Epidermal melanocyte (primary cell): ENCODE data around the gene E2F2.
A peak's percentile ranks its signal among the peaks of the same experiment; 100 is the strongest.

Experiments
- DNase-seq: peaks from one replicate; pipeline ENCODE4 v3.0.0; 2011; ENCODE audit warnings: low spot score; ENCODE audit not compliant: insufficient read length

E2F2 gene, protein sequence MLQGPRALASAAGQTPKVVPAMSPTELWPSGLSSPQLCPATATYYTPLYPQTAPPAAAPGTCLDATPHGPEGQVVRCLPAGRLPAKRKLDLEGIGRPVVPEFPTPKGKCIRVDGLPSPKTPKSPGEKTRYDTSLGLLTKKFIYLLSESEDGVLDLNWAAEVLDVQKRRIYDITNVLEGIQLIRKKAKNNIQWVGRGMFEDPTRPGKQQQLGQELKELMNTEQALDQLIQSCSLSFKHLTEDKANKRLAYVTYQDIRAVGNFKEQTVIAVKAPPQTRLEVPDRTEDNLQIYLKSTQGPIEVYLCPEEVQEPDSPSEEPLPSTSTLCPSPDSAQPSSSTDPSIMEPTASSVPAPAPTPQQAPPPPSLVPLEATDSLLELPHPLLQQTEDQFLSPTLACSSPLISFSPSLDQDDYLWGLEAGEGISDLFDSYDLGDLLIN

DNA sequence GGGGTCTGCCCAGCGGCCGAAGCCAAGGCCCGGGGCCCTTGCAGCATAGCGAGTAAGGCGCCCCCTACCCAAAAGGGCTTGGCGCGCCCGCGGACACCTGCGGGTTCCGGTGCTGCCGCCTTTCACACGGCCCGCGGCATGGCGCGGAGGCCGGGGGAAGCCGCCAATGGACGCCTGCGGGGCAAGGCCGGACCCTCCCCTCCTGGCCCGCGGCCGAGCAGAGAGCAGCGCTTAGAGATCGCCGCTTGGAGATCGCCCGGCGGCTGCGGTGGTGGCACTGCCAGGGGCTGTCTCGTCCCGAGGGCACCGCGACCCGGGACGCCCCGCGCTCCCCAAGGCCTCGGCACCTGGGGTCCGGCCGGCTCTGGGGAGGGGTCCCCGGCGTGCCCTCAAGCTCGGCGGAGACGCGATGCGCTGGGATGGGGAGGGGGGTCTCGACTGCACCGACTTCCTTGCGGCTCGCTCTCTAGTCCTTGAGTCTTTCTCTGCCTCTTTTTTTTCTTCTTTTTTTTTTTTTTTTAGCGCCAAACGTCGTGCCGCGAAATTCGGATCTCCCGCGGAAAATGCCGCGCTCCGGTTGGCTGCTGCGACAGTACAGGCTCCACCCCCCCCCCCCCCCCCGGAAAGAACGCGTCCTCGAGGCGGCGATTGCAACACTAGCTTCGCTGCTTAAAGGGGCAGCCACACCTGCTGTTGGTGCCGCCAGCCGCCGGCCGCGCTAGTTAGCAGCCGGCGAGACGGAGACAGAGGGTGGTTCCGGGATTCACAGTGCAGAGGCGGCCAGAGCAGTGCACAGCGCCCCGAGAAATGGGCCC, at the start of gene E2F2:
E2F2 (minus strand) TSS at position 487 of the 815 bp plus-strand sequence; CDS start at position 47, 440 bp downstream.
- peak; percentile 92 for DNase-seq

DNA sequence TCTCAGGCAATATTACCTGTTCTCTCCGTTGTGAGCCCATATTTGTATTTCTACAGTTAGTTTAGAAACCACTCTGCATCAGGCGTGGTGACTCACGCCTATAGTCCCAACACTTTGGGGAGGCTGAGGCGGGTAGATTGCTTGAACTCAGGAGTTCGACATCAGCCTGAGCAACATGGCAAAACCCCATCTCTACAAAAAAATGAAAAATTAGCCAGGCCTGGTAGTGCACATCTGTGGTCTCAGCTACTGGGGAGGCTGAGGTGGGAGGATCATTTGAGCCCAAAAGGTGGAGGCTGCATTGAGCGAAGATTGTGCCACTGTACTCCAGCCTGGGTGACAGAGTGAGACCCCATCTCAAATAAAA, 47.9 kb upstream of the E2F2 start:
- no peak for DNase-seq

DNA sequence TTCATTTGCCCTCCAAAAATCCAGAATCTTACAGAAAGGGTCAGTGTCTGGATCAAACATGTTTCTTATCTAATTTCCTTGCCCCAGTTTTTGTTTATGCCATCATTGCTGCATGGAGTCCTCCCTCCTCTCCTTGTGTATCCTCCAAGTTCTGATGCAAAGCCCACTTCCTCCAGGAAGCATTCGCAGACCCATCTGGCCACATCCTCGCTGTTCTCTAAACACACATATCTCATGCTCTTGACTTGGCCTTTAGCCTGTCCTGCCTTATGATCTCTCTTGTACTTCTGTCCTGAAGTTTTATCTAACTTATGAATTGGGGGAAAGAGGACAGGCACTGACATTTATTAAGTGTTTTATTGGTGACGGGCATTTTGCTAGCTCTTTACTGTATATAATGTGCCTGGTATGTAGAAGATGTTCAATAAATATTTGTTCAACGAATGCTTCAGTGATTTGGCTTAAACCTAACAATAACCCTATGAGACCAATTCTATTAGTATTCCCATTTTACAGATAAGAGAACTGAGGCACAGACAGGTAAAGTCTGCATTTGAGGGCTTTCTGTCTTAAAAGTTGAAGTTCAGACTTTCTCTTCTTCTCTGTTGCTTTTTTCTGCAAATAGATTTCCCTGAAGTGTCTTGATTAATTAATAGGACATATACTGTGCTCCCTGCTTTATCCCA, 47.4 kb upstream of the E2F2 start:
- no peak for DNase-seq

DNA sequence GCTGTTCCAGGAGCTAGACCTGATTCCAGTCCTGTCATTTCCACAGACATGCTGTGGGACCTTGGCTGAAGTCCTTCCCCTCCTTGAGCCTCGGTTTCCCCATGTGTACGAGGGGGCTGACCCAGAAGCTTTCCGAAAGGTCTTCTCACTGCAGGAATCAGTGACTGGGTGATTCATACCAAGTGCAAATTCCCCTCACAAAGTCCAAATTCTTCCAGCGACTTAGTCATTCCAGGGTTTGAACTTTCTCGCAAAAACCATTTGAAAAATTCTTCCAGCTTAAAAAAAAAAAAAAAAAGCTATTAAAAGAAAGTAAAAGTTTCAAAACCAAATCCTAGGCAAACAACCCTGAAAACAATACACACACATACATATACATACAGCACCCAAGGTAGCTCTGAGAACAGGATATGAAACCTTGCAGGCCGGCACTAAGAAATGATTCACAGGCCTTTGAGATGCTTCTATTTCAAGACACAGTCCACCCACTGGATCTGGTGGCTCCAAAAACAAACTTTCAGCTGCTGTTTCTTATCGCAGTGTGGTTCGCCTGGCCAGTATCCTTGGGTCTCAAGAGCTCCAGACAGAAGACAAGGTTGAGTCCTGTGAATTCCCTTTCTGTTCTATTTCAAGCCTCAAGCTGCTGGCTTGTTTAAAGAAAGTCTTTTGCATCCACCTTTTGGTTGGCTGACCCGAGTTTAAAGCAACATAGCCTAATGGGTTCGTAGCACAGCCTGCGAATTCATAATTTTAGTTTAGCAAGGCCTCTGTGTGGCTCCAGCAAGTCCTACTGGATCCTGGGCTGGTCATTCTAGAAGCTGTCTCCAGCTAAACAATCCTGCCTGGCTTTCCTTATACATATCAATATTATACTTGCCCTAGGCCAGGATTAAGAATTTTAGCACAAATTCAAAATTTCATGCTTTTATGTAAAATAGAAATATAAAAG, 46.3 kb upstream of the E2F2 start:
- DNase-seq, result no peak

DNA sequence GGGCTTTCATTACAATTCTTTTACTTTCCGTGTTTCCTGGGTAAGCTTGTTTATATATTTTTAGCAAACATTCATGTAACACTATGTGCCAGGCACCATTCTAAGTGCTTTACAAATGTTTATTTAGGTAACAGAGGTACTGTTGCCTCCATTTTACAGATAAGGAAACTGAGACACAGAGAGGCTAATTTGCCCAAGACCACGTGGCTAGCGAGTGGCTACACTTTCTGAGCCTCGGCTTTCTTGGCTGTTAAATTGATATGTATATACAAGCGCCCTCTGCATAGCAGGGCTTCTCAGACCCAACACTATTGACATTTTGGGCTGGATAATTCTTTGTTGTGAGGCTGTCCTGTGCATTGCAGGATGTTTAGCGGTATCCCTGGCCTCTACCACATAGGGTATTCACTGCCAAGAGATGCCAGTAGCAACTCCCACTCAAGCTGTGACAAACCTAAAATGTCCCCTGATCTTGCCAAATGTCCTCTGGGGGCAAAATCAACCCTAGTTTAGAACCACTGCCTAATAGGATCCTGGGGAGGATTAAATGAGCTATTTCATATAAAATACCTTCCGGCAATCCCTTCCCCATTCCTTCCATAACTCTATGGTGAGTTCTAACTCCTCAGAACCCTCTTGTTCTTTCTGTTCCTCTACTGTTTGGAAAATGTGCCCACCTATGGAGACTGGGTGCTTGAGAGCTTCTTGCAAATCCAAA, 45.5 kb upstream of the E2F2 start:
- DNase-seq, result no peak

DNA sequence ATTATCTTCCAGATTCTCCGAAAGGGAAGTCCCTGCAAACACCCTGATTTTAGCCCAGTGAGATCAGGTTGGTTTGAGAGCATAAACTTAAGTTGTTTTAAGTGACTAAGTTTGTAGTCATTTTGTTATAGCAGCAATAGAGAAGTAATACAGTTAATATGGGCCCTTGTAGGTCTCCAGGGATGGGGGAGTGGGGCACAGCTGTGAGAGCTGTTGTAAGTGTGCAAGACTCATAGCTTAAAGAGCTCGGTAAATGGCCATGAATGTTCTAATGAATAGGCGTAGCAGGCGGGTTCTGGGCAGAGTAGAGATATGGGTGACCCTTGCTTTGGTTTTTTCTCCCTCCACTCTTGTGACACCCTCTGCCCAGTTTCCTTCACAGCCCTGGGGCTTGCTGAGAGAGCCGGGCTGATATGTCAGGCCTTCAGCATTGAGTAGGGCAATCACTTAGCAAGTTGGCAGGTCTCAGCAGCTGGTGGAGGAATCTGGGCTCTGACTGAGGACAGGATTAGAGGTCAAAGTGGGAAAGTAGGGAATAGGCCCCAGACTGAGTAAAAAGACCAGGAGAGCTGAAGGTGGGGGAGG, 44.3 kb upstream of the E2F2 start:
- DNase-seq, result no peak

DNA sequence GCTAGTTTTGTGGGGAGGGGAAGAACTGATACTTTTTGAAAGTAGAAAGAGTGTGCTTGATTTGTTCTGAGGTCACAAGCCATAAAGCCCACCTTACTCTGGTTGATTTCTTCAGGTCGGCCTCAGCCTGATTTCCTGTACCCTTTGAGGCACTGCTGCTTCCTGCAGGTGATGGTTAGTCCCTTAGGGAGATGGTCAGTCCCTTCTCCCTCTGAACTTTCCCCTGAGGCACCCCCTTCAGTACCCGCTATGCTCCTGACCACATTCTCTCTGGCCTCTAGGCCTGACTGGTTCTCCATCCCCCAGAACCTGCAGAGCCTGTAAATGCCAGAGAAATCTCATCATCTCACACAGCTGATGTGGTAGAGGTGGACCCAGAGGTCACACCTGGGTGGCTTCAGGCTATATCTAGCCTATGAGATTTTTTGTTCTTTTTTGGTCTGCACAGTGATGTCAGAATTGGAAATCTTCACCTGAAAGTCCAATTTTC, 43.3 kb upstream of the E2F2 start:
- DNase-seq, result no peak

DNA sequence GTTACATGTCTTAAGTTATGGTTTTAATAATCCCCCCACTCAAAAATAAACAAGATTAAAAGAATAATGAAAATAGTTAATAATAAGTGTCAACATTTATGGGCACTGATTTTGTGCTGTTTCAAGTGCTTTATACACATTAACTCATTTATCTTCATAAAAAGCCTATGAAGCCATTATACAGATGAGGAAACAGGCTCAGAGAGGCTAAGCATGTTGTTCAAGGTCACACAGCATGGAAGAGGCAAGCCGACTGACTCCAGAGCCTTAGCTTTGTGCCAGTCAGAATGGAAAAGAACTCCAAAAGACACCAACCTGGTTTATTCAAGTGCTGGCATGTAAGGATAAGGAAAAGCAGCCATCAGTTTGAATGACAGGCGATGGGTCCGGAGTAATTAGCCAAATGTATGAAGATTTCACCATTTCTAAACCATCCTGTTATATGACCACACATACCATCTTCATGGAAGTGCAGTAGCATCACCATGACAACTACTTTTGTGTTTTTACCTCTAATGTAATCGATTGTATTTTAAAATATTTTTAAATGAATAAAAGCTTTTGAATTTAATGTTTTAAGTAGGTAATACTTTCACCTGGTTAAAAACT, 42.6 kb upstream of the E2F2 start:
- DNase-seq, result no peak

DNA sequence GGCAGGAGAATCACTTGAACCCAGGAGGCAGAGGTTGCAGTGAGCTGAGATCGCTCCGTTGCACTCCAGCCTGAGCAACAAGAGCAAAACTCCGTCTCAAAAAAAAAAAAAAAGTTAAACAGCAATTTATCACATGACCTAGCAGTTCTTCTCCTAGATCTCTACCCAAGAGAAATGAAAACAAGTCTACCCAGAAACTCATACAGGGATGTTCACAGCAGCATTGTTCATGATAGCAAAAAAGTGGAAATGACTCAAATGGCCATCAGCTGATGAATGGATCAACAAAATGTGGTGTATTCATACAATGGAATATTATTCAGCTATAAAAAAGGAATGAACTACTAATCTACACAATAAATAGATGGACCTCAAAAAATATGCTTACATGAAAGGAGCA, 40.4 kb upstream of the E2F2 start:
- DNase-seq, result no peak

DNA sequence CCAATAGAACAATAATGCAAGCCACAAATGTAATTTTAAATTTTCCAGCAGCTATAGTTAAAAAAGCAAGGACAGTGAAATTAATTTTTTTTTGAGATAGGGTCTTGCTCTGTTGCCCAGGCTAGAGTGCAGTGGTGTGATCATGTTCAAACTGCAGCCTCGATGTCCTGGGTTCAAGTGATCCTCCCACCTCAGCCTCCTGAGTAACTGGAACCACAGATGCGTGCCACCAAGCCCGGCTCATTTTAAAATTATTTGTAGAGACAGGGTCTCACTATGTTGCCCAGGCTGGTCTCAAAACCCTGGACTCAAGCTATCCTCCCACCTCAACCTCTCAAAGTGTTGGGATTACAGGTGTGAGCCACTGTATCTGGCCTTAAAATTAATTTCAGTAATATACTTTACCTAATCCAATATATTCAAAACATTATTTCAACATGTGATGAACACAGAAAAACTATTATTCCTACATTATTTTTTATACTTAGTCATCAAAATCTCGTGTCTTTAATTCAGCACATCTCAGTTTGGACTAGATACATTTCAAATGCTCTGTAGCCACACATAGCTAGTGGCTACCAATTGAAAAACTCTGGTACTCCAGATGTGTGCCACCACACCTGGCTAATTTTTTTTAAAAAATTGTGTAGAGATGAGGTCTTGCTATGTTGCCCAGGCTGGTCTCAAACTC, 39.1 kb upstream of the E2F2 start:
- DNase-seq, result no peak

DNA sequence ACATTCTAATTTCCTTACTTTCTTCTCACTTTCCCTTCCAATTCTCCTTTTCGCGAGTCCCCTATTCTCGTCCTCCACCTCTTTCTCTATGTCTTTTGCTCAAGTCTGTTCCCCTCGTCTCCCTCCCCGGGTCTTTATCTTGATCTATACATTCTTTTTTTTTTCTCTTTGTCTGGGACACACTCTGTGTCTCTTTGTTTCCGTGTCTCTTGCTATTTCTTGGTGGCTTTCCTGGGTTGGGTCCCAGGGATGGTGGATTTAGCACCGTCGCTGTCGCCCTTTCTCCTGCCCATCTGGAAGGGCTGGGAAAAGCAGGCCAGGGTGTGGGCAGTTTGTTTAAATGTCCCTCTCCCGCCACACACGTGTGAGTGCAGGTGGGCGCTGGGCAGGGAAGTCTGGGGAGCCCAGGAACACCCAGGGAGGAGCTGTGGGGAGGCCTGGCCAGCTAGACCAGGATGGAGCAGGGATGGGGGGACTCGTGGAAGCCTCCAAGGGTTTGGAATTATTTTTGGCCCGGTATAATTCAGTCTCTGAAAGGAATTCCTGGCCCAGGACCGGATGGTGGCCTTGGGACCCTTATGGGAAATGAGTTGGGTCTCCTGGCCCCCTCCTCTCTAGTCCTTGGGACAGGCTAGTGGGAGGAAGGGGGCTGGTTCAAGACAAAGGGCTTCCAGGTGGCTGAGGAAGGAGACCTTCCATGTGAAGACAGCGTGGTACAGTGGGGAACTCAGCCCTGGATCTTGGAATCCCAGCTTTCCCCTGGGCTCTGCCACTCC, 37.8 kb upstream of the E2F2 start:
- no peak for DNase-seq

DNA sequence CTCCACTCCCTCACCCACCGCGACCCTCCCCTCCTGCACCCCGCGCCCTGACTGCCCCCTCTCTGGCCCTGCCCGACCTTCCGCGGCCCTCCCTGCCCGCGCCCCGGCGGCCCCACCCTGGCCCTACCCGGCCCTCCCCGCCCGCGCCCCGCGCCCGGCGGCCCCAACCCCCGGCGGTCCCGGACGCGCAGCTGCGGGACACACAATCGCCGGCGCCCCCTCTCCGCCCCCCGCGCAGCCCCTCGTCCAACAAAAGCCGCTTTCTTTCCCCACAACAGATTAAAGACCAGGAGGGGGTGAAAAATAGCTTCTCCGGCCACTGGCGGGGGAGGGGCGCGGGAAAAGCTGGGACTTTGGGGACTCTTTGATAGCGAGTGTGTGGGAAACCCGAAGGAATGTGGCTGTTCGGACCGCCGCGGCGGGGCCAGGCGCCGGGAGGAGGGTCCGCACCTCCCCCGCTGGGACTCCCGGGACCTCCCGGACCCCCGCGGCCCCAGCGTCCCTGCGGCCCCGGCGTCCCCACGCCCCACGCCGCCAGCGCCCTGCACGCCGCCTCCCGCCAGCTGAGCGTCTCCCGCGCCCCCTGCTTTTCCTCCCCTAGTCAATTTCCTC, 37.1 kb upstream of the E2F2 start:
- DNase-seq, result no peak

DNA sequence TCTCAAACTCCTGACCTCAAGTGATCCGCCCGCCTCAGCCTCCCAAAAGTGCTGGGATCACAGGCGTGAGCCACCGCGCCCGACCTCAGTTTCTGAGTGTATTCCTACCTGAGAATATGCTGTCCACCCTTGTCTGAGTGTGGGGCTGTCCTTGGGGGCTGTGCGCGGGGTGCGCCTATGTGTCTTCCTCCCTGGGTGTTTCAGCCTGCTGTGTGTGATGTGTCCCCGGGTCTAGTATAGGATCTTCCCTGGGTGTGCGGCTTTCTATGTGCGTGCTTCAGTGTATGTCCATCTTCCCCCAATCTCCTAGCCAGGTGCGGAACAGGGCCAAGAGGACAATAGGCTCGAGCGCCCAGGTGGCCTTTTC, 36.6 kb upstream of the E2F2 start:
- no peak for DNase-seq

DNA sequence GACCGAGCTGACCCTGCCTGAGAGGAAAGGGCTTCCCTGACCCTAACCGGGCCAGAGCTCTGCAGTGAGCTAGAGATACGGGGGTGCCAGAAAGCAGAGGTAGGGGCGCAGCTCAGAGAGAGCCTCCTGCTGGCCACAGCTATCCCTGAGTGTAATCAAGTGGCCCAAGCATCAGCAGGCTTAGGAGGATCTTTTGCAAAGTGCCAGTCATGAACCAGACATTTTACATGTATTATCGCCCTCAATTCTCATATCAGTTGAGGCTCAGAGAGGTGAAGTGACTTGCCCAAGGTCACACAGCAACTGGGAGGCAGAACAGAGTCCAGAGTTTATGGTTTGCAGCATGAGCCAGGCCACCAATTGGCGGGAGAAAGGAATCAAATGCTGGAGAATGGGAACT, 35.3 kb upstream of the E2F2 start:
- DNase-seq, result no peak

DNA sequence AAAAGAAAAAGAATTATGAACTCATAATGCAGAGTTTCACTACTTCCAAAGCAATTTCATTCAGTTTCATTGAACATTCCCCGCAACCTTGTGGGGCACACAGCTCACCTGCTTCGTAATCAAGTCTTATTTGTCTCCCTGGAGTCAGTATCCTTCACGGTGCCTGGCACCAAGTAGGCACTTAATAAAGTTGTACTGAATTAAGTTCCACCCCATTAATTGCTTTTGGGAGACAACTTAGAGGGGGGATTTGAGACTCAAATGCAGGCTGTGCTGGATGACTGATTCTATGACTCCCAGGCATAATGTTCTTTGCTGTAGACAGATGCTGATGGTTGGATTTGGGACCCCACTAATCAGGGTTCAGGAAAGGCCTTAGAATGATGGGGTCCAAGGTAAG, 34.7 kb upstream of the E2F2 start:
- no peak for DNase-seq

DNA sequence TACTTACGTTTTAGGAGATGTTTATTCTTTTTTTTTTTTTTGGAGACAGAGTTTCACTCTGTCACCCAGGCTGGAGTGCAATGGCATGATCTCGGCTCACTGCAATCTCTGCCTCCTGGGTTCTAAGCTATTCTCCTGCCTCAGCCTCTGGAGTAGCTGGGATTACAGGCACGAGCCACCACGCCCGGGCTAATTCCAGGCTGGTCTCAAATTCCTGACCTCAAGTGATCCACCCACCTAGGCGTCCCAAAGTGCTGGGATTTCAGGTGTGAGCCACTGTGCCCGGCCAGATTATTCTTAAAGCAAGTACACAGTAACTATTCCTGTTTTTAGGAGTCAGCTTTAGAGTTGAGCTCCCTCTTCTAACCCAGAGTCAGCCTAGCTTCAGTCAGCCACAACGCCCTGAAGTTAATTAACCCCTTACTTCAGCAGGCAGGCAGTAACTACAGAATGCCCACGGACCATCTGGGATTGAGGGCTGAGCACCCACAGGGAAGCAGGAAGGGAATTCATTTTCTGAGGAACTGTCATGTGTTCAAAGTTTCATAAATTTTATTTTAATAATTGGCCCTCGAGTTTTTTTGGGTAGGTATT, 33.6 kb upstream of the E2F2 start:
- no peak for DNase-seq

DNA sequence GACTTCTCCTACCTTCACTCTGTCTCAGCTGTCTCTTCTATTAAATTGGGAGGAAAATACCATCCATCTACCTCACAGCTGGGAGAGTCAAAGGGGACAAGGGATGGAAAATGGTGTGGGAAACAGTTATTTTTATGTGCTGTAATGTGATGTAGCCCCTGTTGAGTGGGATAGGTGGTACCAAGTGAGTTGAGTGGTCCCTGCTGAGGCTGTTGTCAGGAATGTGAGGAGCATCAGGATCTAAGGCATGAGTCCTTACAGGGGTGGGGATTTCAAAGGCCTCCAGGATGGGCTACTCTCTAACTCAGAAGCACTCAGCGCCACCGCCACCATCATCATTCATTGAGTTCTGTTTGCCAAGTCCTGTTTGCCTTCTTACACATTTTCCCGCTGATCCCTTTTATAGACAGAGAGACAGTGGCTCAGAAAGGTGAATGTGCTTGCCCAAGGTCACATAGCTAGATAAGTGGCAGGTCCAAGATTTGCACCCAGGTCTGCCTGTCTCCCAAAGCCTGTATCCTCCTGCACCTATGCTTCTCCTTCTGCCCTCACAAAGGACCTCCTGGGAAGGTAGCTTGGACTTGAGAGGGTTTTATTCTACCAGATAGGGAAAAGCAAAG, 32.8 kb upstream of the E2F2 start:
- no peak for DNase-seq
